WERI-Rb-1 (cell line): ENCODE measurements around the gene CMSS1.

Experiments
- DNase-seq: peaks from one replicate; pipeline ENCODE4 v3.0.0-alpha.2; 2020
- H3K27ac ChIP-seq: fragments of 250-450 bp; sonication (Bioruptor Pico); 2 replicates; pipeline ENCODE4 v1.5.1; 2020; ENCODE audit warnings: mild to moderate bottlenecking, moderate library complexity
- H3K27me3 ChIP-seq: fragments of 250-450 bp; sonication (Bioruptor Pico); 2 replicates; pipeline ENCODE4 v1.5.1; 2021; ENCODE audit warnings: mild to moderate bottlenecking, low read depth, moderate library complexity; ENCODE audit not compliant: insufficient read depth, severe bottlenecking
- H3K36me3 ChIP-seq: fragments of 250-450 bp; sonication (Bioruptor Pico); 2 replicates; pipeline ENCODE4 v1.5.1; 2020; ENCODE audit warnings: mild to moderate bottlenecking, moderate library complexity
- H3K4me3 ChIP-seq: 2 replicates; pipeline ENCODE4 v1.5.1; 2011; ENCODE audit warnings: low read depth, mild to moderate bottlenecking, control low read depth, low read length
- H3K9me3 ChIP-seq: fragments of 250-450 bp; sonication (Bioruptor Pico); 2 replicates; pipeline ENCODE4 v1.5.1; 2021; ENCODE audit warnings: mild to moderate bottlenecking, moderate library complexity; ENCODE audit not compliant: severe bottlenecking
- CTCF ChIP-seq: IDR thresholded peaks from 2 replicates; pipeline ENCODE4 v1.5.1; 2011; ENCODE audit warnings: low read depth, mild to moderate bottlenecking, control low read depth, inconsistent platforms, low read length

The CMSS1 gene

GRCh38 chr3:99878005-99878404 is 60.3 kb downstream of the CMSS1 start:
- Histone ChIP-seq H3K27me3 (no peaks in the 10 kb centered on the region), H3K27ac (no peak overlapping the region), H3K9me3 (no peaks in the 10 kb centered on the region), H3K4me3 (no peak overlapping the region), H3K36me3 (peaks cover 26% of the 10 kb centered on the region)
- no peak for TF ChIP-seq CTCF
- DNase-seq, result no peak

DNA sequence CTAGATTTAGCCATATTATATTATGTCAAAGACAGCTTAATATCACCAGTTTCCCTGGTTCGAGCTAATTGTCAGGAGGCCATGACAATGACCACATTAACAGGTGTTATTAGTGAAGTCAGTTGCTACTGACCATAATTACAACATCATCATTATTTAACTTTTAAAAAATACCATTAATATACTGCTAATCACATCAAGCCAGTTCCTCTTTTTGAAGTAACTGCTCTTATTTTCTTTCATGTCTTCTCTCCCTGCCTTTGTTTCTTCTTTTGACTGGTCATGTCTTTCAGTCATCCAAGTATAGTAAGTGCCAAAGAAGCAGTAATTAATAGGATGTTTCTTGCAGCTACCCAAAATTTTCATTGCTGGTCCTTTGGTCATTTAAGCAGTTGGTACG is 61.6 kb downstream of the CMSS1 start:
- TF ChIP-seq CTCF, result no peak
- no peaks in the 10 kb centered on the region for H3K27me3 ChIP-seq
- no peak for DNase-seq
- no peaks in the 10 kb centered on the region for H3K9me3 ChIP-seq
- H3K36me3 ChIP-seq, result peaks cover 15% of the 10 kb centered on the region
- H3K4me3 ChIP-seq, result no peak overlapping the region
- no peak overlapping the region for H3K27ac ChIP-seq

- no peaks in the 10 kb centered on the region for H3K9me3 ChIP-seq
- no peak overlapping the region for H3K27ac ChIP-seq
- no peak for TF ChIP-seq CTCF
- H3K36me3 ChIP-seq, result no peaks in the 10 kb centered on the region; the same call in 1 of the 2 replicates
- no peaks in the 10 kb centered on the region for H3K27me3 ChIP-seq
- no peak for DNase-seq
- H3K4me3 ChIP-seq, result no peak overlapping the region
Observed at GRCh38 chr3:99881121-99881524, 63.5 kb downstream of the CMSS1 start.

GRCh38 chr3:99882436-99883137 is 64.9 kb downstream of the CMSS1 start:
- DNase-seq, result no peak
- no peak for TF ChIP-seq CTCF
- Histone ChIP-seq H3K27ac (no peak overlapping the region), H3K27me3 (no peaks in the 10 kb centered on the region), H3K9me3 (no peaks in the 10 kb centered on the region), H3K4me3 (no peak overlapping the region), H3K36me3 (no peaks in the 10 kb centered on the region; the same call in 1 of the 2 replicates)

- Histone ChIP-seq H3K36me3 (no peaks in the 10 kb centered on the region; the same call in 1 of the 2 replicates), H3K9me3 (no peaks in the 10 kb centered on the region), H3K4me3 (no peak overlapping the region), H3K27ac (no peak overlapping the region), H3K27me3 (no peaks in the 10 kb centered on the region)
- no peak for DNase-seq
- no peak for TF ChIP-seq CTCF
Observed at GRCh38 chr3:99883138-99883461, 65.4 kb downstream of the CMSS1 start.

- Histone ChIP-seq H3K27ac (no peak overlapping the region), H3K4me3 (no peak overlapping the region), H3K9me3 (no peaks in the 10 kb centered on the region), H3K36me3 (no peaks in the 10 kb centered on the region; the same call in 1 of the 2 replicates), H3K27me3 (no peaks in the 10 kb centered on the region)
- no peak for TF ChIP-seq CTCF
- no peak for DNase-seq
Observed at GRCh38 chr3:99883693-99884092, 66.0 kb downstream of the CMSS1 start.
